Measurements from ENCODE around the gene RPTOR. TPM values are rescaled to one million over a fixed set of nuclear protein-coding genes. Genes with fewer than 3 reads are reported as not detected.

RPTOR gene
- total RNA-seq, 1 experiment from 2014 or later, result 25.1 TPM

DNA sequence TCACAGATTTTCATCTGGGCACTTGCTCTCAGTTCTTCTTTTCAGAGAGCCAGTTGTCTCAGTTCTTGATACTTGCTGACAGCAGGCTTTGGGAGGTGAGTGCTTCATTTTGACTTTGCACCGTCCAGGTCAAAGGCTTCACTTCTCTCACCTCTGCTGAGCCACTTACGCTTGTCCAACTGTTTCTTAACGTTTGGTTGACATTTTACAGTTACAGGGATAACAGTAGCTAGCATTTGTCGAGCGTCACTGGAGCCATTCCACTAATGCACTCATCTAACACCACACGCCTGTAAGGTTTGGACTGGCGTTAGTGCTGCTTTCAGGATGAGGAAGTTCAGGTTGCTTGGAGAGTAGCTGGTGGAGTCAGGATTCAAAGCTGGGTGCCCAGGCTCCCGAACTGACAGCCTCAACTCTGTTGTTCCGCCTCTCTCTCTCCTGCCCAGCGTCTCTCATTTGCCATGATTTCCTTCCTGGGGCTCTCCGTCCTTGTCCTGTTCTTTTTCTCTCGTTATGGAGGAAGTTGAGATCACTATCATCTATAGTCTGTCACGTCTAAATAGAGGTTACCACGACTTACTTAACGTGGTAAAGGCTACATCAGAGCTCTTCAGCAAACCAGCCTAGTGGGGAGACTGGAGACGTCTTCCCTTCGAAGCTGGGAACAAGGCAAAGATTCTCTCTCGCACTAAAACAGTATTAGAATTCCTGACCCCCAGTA is 220.8 kb downstream of the RPTOR start:
- Histone ChIP-seq H4K20me1 (ENCODE audit: control insufficient read depth, insufficient read depth, insufficient read length) (no peaks in the 10 kb centered on the region), H4K5ac (ENCODE audit: insufficient read length, low read depth, low read length) (no peak overlapping the region), H2BK5ac (ENCODE audit: insufficient read length, low read length) (no peak overlapping the region), H3K4me2 (ENCODE audit: insufficient read depth, insufficient read length, low read length) (no peak overlapping the region), H3K4ac (ENCODE audit: low read depth, low read length) (no peak overlapping the region), H2BK12ac (ENCODE audit: insufficient read length, low read depth, low read length) (no peak overlapping the region), H3K9ac (ENCODE audit: extremely low read depth, insufficient read length, low read length) (no peak overlapping the region), H2BK120ac (ENCODE audit: low read depth, low read length, poor library complexity, severe bottlenecking) (no peak overlapping the region), H3K14ac (ENCODE audit: insufficient read depth, low read length) (no peak overlapping the region), H4K8ac (replicated peaks; ENCODE audit: insufficient read length, low read depth, low read length) (no peak overlapping the region), H3K4me1 (ENCODE audit: insufficient read depth, low read length) (no peaks in the 10 kb centered on the region), H2AFZ (ENCODE audit: low read length) (no peak overlapping the region), H3K79me2 (ENCODE audit: insufficient read depth, low read length) (no peaks in the 10 kb centered on the region), H3K18ac (ENCODE audit: insufficient read length, low read depth, low read length) (no peak overlapping the region), H2BK15ac (ENCODE audit: low read depth, low read length) (no peak overlapping the region), H3K27ac (ENCODE audit: insufficient read length, low read depth, low read length) (no peak overlapping the region), H2BK20ac (ENCODE audit: low read depth, low read length, poor library complexity, severe bottlenecking) (no peak overlapping the region), H3K79me1 (ENCODE audit: insufficient read depth, low read depth, low read length, poor library complexity, severe bottlenecking) (no peaks in the 10 kb centered on the region), H3K9me3 (ENCODE audit: control insufficient read depth, low read depth, low read length) (no peaks in the 10 kb centered on the region), H4K91ac (ENCODE audit: insufficient read length, low read depth, low read length) (no peak overlapping the region), H3K23ac (ENCODE audit: insufficient read length, low read depth, low read length) (no peak overlapping the region), H2AK5ac (ENCODE audit: insufficient read length, low read length) (no peak overlapping the region), H3K23me2 (ENCODE audit: insufficient read length, low read depth, low read length, poor library complexity, severe bottlenecking) (no peaks in the 10 kb centered on the region), H3T11ph (ENCODE audit: low read length) (no peak overlapping the region), H3K27me3 (ENCODE audit: insufficient read depth, low read length) (no peaks in the 10 kb centered on the region), H3K56ac (ENCODE audit: insufficient read length, low read depth, low read length) (no peak overlapping the region)
- no peak for DNase-seq
- Mint-ChIP-seq H3K27ac (peak overlapping the region in 1 of 3 experiments; percentile 43; a peak in 2 of 7 replicates), H3K36me3 (ENCODE audit: insufficient read depth in 1 of 3, low read depth in 3 of 3) (peaks cover 0 to 2% (median 0%) of the 10 kb centered on the region in 3 experiments; a peak in 2 of 7 replicates), H3K4me3 (no peak overlapping the region), H3K9me3 (no peaks in the 10 kb centered on the region), H3K27me3 (ENCODE audit: low read depth) (no peaks in the 10 kb centered on the region), H3K4me1 (peaks cover 7 to 9% of the 10 kb centered on the region in 2 experiments)
- TF ChIP-seq, protein P1, sequence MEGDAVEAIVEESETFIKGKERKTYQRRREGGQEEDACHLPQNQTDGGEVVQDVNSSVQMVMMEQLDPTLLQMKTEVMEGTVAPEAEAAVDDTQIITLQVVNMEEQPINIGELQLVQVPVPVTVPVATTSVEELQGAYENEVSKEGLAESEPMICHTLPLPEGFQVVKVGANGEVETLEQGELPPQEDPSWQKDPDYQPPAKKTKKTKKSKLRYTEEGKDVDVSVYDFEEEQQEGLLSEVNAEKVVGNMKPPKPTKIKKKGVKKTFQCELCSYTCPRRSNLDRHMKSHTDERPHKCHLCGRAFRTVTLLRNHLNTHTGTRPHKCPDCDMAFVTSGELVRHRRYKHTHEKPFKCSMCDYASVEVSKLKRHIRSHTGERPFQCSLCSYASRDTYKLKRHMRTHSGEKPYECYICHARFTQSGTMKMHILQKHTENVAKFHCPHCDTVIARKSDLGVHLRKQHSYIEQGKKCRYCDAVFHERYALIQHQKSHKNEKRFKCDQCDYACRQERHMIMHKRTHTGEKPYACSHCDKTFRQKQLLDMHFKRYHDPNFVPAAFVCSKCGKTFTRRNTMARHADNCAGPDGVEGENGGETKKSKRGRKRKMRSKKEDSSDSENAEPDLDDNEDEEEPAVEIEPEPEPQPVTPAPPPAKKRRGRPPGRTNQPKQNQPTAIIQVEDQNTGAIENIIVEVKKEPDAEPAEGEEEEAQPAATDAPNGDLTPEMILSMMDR (conservative IDR thresholded peaks at IDR 0.05), result no peak
- WGBS (ENCODE audit: extremely low coverage, insufficient read length, low lambda C conversion rate), result no CpG with 5 or more reads among the region's 18 CpGs

All from H9 (cell line).